HUES48 (cell line): ENCODE measurements around the gene KIF26B.

Source experiments
- H3K27ac ChIP-seq: one replicate; pipeline ENCODE4 v1.7.0; 2013; ENCODE audit warnings: low read depth, low read length, inconsistent platforms
- H3K27me3 ChIP-seq: 2 replicates; pipeline ENCODE4 v1.6.1; 2013; ENCODE audit warnings: mild to moderate bottlenecking, low read length; ENCODE audit not compliant: control insufficient read depth, insufficient read depth
- H3K36me3 ChIP-seq: 2 replicates; pipeline ENCODE4 v1.6.1; 2013; ENCODE audit warnings: low read length; ENCODE audit not compliant: control insufficient read depth, insufficient read depth
- H3K4me1 ChIP-seq: 2 replicates; pipeline ENCODE4 v1.6.1; 2013; ENCODE audit warnings: mild to moderate bottlenecking, low read length; ENCODE audit not compliant: control insufficient read depth, insufficient read depth
- H3K4me3 ChIP-seq: 2 replicates; pipeline ENCODE4 v1.5.1; 2013; ENCODE audit warnings: mild to moderate bottlenecking, low read depth, low read length
- H3K9ac ChIP-seq: 2 replicates; pipeline ENCODE4 v1.6.1; 2013; ENCODE audit warnings: mild to moderate bottlenecking, low read depth, low read length, moderate library complexity
- H3K9me3 ChIP-seq: 2 replicates; pipeline ENCODE4 v1.6.1; 2013; ENCODE audit warnings: low read length; ENCODE audit not compliant: control insufficient read depth, insufficient read depth

Gene KIF26B

DNA sequence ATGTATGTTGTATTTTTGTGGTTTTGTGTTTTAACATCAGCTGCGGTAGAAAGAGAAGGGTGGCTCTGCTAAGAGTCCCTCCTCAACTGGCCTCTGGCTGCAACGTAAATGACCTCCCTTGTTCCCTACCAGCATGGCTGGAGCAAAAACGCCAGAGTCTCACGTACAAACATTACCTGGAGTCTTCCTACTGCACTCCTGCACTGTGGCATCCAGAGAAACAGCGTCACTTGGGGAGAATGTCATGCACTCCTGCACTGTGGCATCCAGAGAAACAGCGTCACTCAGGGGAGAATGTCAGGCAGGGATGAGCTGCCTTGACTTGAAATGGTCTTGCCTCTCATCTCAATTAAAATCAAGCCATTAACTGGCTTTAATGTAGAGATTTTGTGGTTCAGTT is 314.2 kb downstream of the KIF26B start:
- no peak overlapping the region for H3K4me3 ChIP-seq
- no peaks in the 10 kb centered on the region for H3K36me3 ChIP-seq
- no peaks in the 10 kb centered on the region for H3K4me1 ChIP-seq
- no peak overlapping the region for H3K9ac ChIP-seq
- no peaks in the 10 kb centered on the region for H3K9me3 ChIP-seq
- no peaks in the 10 kb centered on the region for H3K27me3 ChIP-seq
- H3K27ac ChIP-seq: no peak overlapping the region

GRCh38 chr1:245469734-245470133 is 314.9 kb downstream of the KIF26B start:
- Histone ChIP-seq H3K4me3 (no peak overlapping the region), H3K4me1 (no peaks in the 10 kb centered on the region), H3K9ac (no peak overlapping the region), H3K9me3 (no peaks in the 10 kb centered on the region), H3K36me3 (no peaks in the 10 kb centered on the region), H3K27me3 (no peaks in the 10 kb centered on the region), H3K27ac (no peak overlapping the region)

DNA sequence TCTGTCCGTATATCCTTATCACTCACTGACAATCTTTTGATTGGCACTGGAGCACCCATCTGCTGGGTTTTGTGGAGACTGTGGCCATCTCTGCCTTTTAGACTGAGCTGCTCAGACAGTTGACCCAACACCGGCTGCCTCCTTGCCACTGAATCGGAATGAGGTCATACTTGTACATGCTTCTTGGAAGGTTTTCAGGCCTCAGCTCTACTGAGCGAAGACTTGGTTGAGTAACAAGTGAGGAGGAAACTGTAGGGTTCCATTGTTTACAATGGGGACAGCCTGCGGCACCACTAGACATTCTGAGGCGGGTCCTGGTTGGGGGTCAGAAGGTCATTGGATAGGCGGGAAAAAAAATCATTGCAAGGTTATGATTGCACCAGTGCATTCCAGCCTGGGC is 320.3 kb downstream of the KIF26B start:
- no peak overlapping the region for H3K9ac ChIP-seq
- H3K27ac ChIP-seq: no peak overlapping the region
- H3K4me1 ChIP-seq: no peaks in the 10 kb centered on the region
- H3K9me3 ChIP-seq: no peaks in the 10 kb centered on the region
- H3K36me3 ChIP-seq: no peaks in the 10 kb centered on the region
- H3K4me3 ChIP-seq: no peak overlapping the region
- H3K27me3 ChIP-seq: no peaks in the 10 kb centered on the region

- Histone ChIP-seq H3K4me1 (no peaks in the 10 kb centered on the region), H3K27ac (no peak overlapping the region), H3K36me3 (no peaks in the 10 kb centered on the region), H3K27me3 (no peaks in the 10 kb centered on the region), H3K9me3 (no peaks in the 10 kb centered on the region), H3K9ac (no peak overlapping the region), H3K4me3 (no peak overlapping the region)
Observed at GRCh38 chr1:245475961-245476516, 321.3 kb downstream of the KIF26B start.

- Histone ChIP-seq H3K9me3 (no peaks in the 10 kb centered on the region), H3K9ac (no peak overlapping the region), H3K27me3 (no peaks in the 10 kb centered on the region), H3K4me3 (no peak overlapping the region), H3K36me3 (no peaks in the 10 kb centered on the region), H3K4me1 (no peaks in the 10 kb centered on the region), H3K27ac (no peak overlapping the region)
Observed at GRCh38 chr1:245477941-245478340, 323.2 kb downstream of the KIF26B start.

- no peak overlapping the region for H3K4me3 ChIP-seq
- no peaks in the 10 kb centered on the region for H3K36me3 ChIP-seq
- H3K27ac ChIP-seq: no peak overlapping the region
- peaks cover 13% of the 10 kb centered on the region for H3K4me1 ChIP-seq
- no peaks in the 10 kb centered on the region for H3K9me3 ChIP-seq
- H3K9ac ChIP-seq: no peak overlapping the region
- no peaks in the 10 kb centered on the region for H3K27me3 ChIP-seq
Observed at GRCh38 chr1:245480393-245481120, 325.8 kb downstream of the KIF26B start.

- Histone ChIP-seq H3K4me1 (peaks cover 13% of the 10 kb centered on the region), H3K27me3 (no peaks in the 10 kb centered on the region)
Observed at GRCh38 chr1:245481261-245481660, 326.5 kb downstream of the KIF26B start.

GRCh38 chr1:245483247-245483646 is 328.5 kb downstream of the KIF26B start:
- H3K36me3 ChIP-seq: no peaks in the 10 kb centered on the region
- H3K9ac ChIP-seq: no peak overlapping the region
- H3K4me1 ChIP-seq: peaks cover 15% of the 10 kb centered on the region
- H3K27ac ChIP-seq: no peak overlapping the region
- no peak overlapping the region for H3K4me3 ChIP-seq
- H3K9me3 ChIP-seq: no peaks in the 10 kb centered on the region
- no peaks in the 10 kb centered on the region for H3K27me3 ChIP-seq

More at GRCh38 chr1:245481261-245481660, 326.5 kb downstream of the KIF26B start:
- Histone ChIP-seq H3K9me3 (no peaks in the 10 kb centered on the region), H3K9ac (no peak overlapping the region), H3K4me3 (no peak overlapping the region), H3K36me3 (no peaks in the 10 kb centered on the region), H3K27ac (no peak overlapping the region)

- Histone ChIP-seq H3K27ac (peak overlapping the region; percentile 59), H3K4me3 (no peak overlapping the region), H3K36me3 (no peaks in the 10 kb centered on the region), H3K9ac (no peak overlapping the region), H3K9me3 (no peaks in the 10 kb centered on the region), H3K27me3 (no peaks in the 10 kb centered on the region), H3K4me1 (peaks cover 23% of the 10 kb centered on the region)
Observed at GRCh38 chr1:245484176-245484575, 329.4 kb downstream of the KIF26B start.

DNA sequence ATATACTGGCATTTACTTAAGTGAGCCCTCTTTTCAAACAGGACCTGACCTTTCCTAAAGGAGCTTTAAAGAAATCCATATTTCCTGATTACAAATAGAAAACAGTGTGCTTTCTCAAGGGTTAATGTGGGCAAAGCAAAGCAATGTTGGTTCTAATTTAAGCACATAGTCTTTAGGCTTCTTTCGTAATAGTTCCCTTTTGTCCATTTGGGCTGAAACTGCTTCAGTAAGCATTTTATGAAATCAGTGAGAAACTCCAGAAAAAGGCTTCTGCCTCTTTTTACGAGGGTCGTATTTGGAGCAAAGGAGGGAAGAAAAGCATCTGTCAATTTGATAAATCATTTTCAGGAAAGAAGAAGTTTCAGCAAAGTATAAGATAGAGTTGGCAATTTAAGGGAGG is 331.2 kb downstream of the KIF26B start:
- Histone ChIP-seq H3K4me3 (no peak overlapping the region), H3K36me3 (no peaks in the 10 kb centered on the region)

DNA sequence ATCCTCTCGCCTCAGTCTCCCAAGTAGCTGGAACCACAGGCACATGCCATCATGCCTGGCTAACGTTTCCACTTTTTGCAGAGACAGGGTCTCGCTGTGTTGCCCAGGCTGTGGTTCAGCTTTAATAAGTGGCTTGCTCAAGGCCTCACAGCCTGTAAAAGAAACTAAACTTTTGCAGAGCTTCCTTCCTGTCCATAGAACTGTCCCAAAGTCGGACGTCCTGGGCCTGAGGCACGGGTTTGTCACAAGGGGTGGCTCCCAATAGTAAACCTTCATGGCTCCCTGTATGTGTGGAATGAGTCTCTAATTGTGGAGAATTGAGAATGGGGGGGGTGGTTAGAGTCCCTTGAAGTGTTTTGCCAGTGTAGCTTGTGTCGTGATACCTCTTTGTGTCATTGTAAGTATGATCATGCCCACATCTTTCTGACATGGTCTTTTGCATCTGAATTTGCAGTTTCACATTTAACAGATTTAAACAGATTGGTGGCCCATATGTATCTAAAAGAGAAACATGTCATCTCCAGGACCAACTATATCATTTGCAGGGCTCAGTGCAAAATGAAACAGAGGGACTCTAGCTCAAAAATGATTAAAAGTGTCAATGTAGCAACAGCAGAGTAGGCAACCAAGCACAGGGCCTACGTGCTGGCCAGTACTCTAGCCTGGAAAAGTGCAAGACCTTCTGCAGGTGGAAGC is 332.1 kb downstream of the KIF26B start:
- Histone ChIP-seq H3K9ac (no peak overlapping the region), H3K27ac (no peak overlapping the region), H3K4me1 (peaks cover 26% of the 10 kb centered on the region), H3K27me3 (no peaks in the 10 kb centered on the region), H3K9me3 (no peaks in the 10 kb centered on the region), H3K4me3 (no peak overlapping the region), H3K36me3 (no peaks in the 10 kb centered on the region)

More for the DNA sequence above, 331.2 kb downstream of the KIF26B start:
- H3K27ac ChIP-seq: no peak overlapping the region
- no peaks in the 10 kb centered on the region for H3K9me3 ChIP-seq
- no peak overlapping the region for H3K9ac ChIP-seq
- H3K27me3 ChIP-seq: no peaks in the 10 kb centered on the region
- peaks cover 26% of the 10 kb centered on the region for H3K4me1 ChIP-seq
